Sigmoid colon (tissue), 4 donors: ENCODE measurements around the gene CLEC4C.

Experiments used
- CTCF ChIP-seq, 4 experiments: fragments of 450-650 bp in 3 of 4; fragments of 200-600 bp in 1 of 4; IDR thresholded peaks; one replicate each; pipeline ENCODE4 v1.5.1; 2016 to 2019; ENCODE audit warnings: antibody characterized with exemption in 4 of 4, mild to moderate bottlenecking in 3 of 4, moderate library complexity in 2 of 4
- EP300 ChIP-seq, 4 donors: sonication (generic); formaldehyde crosslinking; IDR thresholded peaks; one replicate each; pipeline ENCODE4 v1.6.1; 2017; ENCODE audit warnings: antibody characterized with exemption in 4 of 4
- POLR2A ChIP-seq, 2 donors: fragments of 450-650 bp; IDR thresholded peaks; one replicate each; pipeline ENCODE4 v1.6.1; 2016; ENCODE audit warnings: antibody characterized with exemption in 2 of 2, mild to moderate bottlenecking in 2 of 2, moderate library complexity in 2 of 2
- POLR2AphosphoS5 ChIP-seq, 4 donors: sonication (generic); formaldehyde crosslinking; IDR thresholded peaks; one replicate each; pipeline ENCODE4 v1.6.1; 2017; ENCODE audit warnings: antibody characterized with exemption in 4 of 4

- no peak for TF ChIP-seq POLR2AphosphoS5 (IDR thresholded peaks at IDR 0.05)
- no peak for TF ChIP-seq POLR2A (IDR thresholded peaks at IDR 0.05)
- TF ChIP-seq CTCF (IDR thresholded peaks at IDR 0.05), result no peak
- TF ChIP-seq EP300 (IDR thresholded peaks at IDR 0.05), result no peak
These were observed 23.2 kb downstream of the CLEC4C start for GRCh38 chr12:7723926-7724325.
